Globus pallidus (tissue), 1 donor: ENCODE results near the gene SMCO2.
"Not testable (repeated sequence)": the region's sequence is repeated elsewhere in the genome, so short reads cannot be mapped to it uniquely, and the experiment has no call there.

Source experiments
- DNase-seq: peaks from one replicate; pipeline ENCODE4 v3.0.0-alpha.2; 2015; ENCODE audit warnings: low spot score

SMCO2 gene

GRCh38 chr12:27524839-27525753 lies 78.6 kb downstream of the SMCO2 start:
- DNase-seq = peak; percentile 62

DNA sequence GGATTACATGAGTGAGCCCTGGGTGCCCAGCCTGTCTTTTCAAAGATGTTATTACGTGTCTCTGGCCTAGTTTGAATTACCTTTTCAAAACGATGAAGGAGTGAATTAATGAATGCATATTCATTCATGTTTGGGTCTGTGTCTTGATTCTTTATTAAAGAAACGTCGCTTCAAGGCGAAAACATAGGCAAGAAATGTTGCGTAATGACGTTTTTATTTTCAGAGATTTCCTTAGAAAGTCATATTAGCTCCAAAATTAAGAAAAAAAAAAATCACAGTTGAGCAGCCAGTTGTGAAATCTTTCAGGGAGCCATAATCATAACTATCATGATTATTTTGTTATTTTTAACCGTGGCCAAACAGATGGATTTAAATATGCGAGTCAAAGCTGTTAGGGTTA lies 81.0 kb downstream of the SMCO2 start:
- DNase-seq = no peak

- DNase-seq = no peak
Measured at GRCh38 chr12:27528788-27529187, 82.3 kb downstream of the SMCO2 start.

DNA sequence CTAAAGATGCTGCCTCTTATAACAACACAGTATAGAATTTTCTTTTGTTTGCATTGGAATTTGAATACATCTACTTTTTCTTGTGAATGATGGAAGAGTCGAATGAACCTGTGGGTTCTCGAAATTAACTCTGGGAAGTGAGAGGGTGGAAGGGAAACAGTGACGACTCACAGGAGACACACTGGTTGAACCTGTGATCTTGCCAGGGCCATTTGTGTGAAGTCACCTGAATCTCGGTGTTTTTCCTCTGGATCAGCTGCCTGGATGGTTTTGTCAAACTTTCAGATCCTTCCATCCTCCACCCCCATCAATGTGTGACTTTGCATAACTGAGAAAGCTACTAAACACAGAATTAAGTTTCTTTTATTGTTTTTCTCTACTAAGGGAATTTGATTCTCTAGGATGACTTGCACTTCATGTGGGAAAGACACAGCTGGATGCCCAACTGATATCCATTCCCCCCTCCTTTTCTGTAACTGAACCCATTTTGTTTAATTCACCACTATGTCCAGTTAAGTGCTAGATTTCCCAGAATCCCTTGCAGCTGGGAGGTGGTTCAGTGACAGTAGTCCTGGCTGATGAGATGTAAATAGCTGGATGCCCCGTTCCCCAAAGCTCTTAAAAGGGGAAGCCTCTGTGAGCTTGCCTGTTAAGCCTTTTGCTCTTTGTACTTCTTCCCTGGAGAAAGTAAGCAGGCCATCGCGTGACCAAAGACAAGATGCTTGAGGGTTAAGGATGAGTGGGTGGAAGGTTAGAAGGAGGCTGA lies 83.8 kb downstream of the SMCO2 start:
- DNase-seq = no peak

DNA sequence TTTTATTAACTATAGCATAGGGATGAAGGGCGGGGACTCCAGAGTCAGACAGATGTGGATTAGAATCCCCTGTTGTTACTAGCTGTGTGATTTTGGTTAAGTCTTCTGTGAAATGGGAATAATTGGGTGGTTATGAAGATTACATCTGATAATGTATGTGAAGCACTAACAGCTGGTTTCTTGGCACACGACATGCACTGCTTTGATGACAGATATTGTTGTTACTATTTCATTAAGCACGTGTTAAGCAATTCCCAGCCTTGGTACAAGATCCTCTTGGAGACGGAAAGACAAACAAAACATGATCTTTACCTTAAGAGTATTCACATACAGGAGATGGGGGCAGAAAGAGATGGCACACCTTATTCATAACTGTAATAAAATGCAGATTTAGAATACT lies 85.4 kb downstream of the SMCO2 start:
- DNase-seq = no peak

DNA sequence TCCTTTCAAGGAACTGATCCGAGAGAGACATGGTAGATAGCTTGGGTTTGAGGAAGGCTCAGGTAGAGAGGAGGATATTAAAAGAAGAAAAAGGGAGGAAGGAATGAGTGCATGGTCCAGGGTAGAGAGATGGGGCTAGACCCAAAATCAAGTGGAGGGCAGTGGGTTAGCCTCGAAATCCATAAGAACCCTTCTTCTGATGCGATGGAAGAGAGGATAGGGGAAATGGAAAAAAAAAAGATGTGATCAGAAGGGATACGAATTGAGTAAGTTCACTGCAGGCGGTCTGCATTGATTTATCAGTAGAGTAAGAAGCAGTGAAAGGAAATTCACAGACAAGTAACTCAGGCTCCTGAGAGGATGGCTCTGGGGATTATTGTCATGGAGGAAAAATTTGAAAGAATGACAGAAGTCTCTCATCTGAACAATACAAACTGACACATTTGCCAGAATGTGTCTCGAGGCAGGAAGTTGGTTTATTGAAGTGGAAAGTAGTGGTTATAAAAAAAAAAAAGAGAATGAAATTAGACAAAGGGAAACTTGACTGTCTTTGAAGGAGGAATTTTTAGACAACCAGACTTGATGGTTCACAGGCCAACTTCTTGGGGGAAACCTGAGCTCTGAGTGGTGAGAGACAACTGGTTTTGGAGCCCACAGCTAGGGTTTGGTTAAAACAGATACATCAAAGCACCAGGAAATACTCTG lies 87.7 kb downstream of the SMCO2 start:
- no peak for DNase-seq

GRCh38 chr12:27534765-27535161 lies 88.2 kb downstream of the SMCO2 start:
- DNase-seq = no peak

DNA sequence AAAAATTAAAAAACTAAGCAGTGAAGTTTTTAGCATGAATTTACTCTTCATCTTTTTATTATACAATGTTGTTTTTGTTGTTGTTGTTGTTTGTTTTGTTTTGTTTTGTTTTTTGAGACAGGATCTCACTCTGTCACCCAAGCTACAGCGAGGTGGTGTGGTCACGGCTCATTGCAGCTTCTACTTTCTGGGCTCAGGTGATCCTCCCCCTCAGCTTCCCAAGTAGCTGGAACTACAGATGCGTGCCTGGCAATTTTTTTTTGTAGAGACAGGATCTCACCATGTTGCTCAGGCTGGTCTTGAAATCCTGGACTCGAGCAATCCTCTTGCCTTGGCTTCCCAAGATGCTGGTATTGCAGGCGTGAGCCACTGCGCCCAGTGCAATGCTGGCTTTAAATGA lies 88.8 kb downstream of the SMCO2 start:
- DNase-seq = no peak

- DNase-seq = no peak
Measured at GRCh38 chr12:27537855-27538675, 91.5 kb downstream of the SMCO2 start.

- DNase-seq = no peak
Measured at GRCh38 chr12:27539191-27539631, 92.7 kb downstream of the SMCO2 start.

GRCh38 chr12:27541031-27541719 lies 94.6 kb downstream of the SMCO2 start:
- DNase-seq = no peak

- no peak for DNase-seq
Measured at GRCh38 chr12:27542628-27543027, 96.1 kb downstream of the SMCO2 start.

DNA sequence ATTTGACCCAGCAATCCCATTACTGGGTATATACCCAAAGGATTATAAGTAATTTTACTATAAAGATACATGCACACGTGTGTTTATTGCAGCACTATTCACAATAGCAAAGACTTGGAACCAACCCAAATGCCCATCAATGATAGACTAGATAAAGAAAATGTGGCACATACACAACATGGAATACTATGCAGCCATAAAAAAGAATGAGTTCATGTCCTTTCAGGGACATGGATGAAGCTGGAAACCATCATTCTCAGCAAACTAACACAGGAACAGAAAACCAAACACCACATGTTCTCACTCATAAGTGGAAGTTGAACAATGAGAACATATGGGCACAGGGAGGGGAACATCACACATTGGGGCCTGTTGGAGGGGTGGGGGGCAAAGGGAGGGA lies 98.3 kb downstream of the SMCO2 start:
- not testable (repeated sequence) for DNase-seq

GRCh38 chr12:27545665-27546064 lies 99.1 kb downstream of the SMCO2 start:
- DNase-seq = no peak

- no peak for DNase-seq
Measured at GRCh38 chr12:27547592-27547991, 101.1 kb downstream of the SMCO2 start.

DNA sequence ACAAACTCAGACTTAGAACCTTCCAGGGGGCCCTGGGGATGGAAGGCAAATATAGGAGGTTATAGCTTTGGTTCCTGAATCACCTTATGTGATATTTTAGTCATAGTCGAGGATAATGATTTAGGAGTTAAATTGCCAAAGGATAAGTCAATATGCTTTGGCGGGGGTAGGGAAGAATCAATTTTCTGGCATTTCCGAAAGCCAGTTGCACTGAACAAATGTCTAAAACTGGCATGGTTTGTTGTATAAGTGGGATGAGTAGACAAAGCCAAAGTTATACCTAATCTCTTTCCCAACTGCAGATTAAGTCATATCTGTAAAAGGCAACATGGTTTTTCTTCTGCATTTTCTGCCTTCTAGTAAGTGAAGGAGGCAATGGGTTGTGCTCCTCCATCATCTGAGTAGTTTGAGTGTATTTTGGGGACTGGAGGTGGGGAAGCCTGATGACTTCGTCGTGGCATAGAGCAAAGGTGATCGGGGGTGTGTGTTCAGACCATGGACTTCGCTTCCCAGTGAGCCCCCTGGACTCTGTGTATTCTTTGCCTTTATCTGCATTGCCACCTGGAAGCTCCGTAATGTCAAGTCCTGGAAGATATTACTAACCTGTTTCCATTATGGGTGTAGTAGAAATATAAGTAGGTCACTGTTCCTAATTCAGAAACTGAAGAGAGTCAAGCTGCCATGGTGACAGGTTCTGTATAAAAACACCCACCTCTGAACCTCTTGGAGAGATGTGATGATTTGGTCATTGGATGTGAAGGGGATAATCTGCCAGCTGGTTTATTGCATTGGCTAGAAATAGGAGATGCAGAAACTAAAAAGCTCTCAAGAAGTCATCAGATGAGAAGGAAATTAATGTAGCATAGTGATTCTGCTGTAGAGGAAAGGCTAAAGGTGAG lies 102.0 kb downstream of the SMCO2 start:
- no peak for DNase-seq

- no peak for DNase-seq
Measured at GRCh38 chr12:27549236-27549800, 102.8 kb downstream of the SMCO2 start.

- peak; percentile 64 for DNase-seq
Measured at GRCh38 chr12:27549801-27550652, 103.5 kb downstream of the SMCO2 start.

GRCh38 chr12:27550653-27550975 lies 104.1 kb downstream of the SMCO2 start:
- DNase-seq = no peak
